Measurements from ENCODE around the gene RABEPK. TPM values are rescaled to one million over a fixed set of nuclear protein-coding genes. Genes with fewer than 3 reads are reported as not detected.
"Not testable (repeated sequence)": the region's sequence is repeated elsewhere in the genome, so short reads cannot be mapped to it uniquely, and the experiment has no call there.

Gene RABEPK
- total and polyA plus RNA-seq, 7 experiments from 2014 or later: 10.7 to 52.5 (median 17.5) TPM

GRCh38 chr9:125177888-125178287 is 22.5 kb upstream of the RABEPK start:
- Mint-ChIP-seq H3K4me3 (peak overlapping the region in 1 of 10 donors; percentile 24), H3K4me1 (peaks cover 40 to 82% (median 75%) of the 10 kb centered on the region in 7 donors), H3K27ac (peak overlapping the region in 7 of 9 donors; percentile 2 to 61 (median 40)), H3K27me3 (no peaks in the 10 kb centered on the region), H3K36me3 (peaks cover 0 to 39% (median 38%) of the 10 kb centered on the region in 5 donors), H3K9me3 (peaks cover 0 to 5% (median 0%) of the 10 kb centered on the region in 11 donors)
- ChIA-PET POLR2A (no interaction called here), CTCF (no interaction called here)
- H3K36me3 ChIP-seq (ENCODE audit: control insufficient read depth in 2 of 3, insufficient read depth in 3 of 3, low read length in 3 of 3): peaks cover 0 to 3% (median 0%) of the 10 kb centered on the region in 3 experiments
- ATAC-seq: no peak
- no peak overlapping the region for H3K4me3 ChIP-seq (ENCODE audit: low read length)
- intact Hi-C loops (cut with micrococcal nuclease): no loop called here
- H3K27me3 ChIP-seq (ENCODE audit: control insufficient read depth in 2 of 2, insufficient read depth in 2 of 2, low read length in 2 of 2): no peaks in the 10 kb centered on the region
- no peaks in the 10 kb centered on the region for H3K9me3 ChIP-seq (ENCODE audit: control insufficient read depth in 2 of 3, low read length in 3 of 3)
- H3K4me1 ChIP-seq (ENCODE audit: control insufficient read depth in 2 of 2, insufficient read depth in 2 of 2, low read length in 2 of 2): peaks cover 0 to 5% of the 10 kb centered on the region in 2 donors
- no peak overlapping the region for H3K27ac ChIP-seq (ENCODE audit: low read depth, low read length)
- no peak for DNase-seq

- H3K9me3 ChIP-seq (ENCODE audit: control insufficient read depth in 2 of 3, low read length in 3 of 3); ATAC-seq; DNase-seq; H3K4me1 ChIP-seq (ENCODE audit: control insufficient read depth in 2 of 2, insufficient read depth in 2 of 2, low read length in 2 of 2); H3K27ac ChIP-seq (ENCODE audit: low read depth, low read length); H3K27me3 ChIP-seq (ENCODE audit: control insufficient read depth in 2 of 2, insufficient read depth in 2 of 2, low read length in 2 of 2); intact Hi-C loops (cut with micrococcal nuclease); H3K27me3 Mint-ChIP-seq; H3K36me3 ChIP-seq (ENCODE audit: control insufficient read depth in 2 of 3, insufficient read depth in 3 of 3, low read length in 3 of 3); H3K4me3 ChIP-seq (ENCODE audit: low read length); POLR2A ChIA-PET; H3K9me3 Mint-ChIP-seq: not testable (repeated sequence)
- Mint-ChIP-seq H3K36me3 (peaks cover 0 to 48% (median 43%) of the 10 kb centered on the region in 5 donors), H3K4me3 (peak overlapping the region in 2 of 10 donors; percentile 1 to 41), H3K4me1 (peaks cover 43 to 86% (median 78%) of the 10 kb centered on the region in 7 donors), H3K27ac (peak overlapping the region in 4 of 9 donors; percentile 5 to 71 (median 40))
- CTCF ChIA-PET: interaction anchor here (1.1 kb wide), 1 partner anchor 11 kb away, joined by 3 read pairs; no protein-coding TSS in a partner anchor
These were observed 20.6 kb upstream of the RABEPK start for GRCh38 chr9:125179776-125180175.

- ChIA-PET CTCF (no interaction called here), POLR2A (interaction anchor here (0.7 kb wide), 1 partner anchor 18 kb away, joined by 3 read pairs; no protein-coding TSS in a partner anchor)
- peak overlapping the region in 2 of 10 donors; percentile 6 to 11 for H3K4me3 Mint-ChIP-seq
- peaks cover 45 to 92% (median 83%) of the 10 kb centered on the region in 7 donors for H3K4me1 Mint-ChIP-seq
- H3K27me3 Mint-ChIP-seq: no peaks in the 10 kb centered on the region
- peaks cover 0 to 5% (median 0%) of the 10 kb centered on the region in 11 donors for H3K9me3 Mint-ChIP-seq
- intact Hi-C loops (cut with micrococcal nuclease): no loop called here
- Histone ChIP-seq H3K9me3 (ENCODE audit: control insufficient read depth in 2 of 3, low read length in 3 of 3) (no peaks in the 10 kb centered on the region), H3K27ac (ENCODE audit: low read depth, low read length) (no peak overlapping the region), H3K4me1 (ENCODE audit: control insufficient read depth in 2 of 2, insufficient read depth in 2 of 2, low read length in 2 of 2) (peaks cover 0 to 4% of the 10 kb centered on the region in 2 donors), H3K4me3 (ENCODE audit: low read length) (no peak overlapping the region), H3K27me3 (ENCODE audit: control insufficient read depth in 2 of 2, insufficient read depth in 2 of 2, low read length in 2 of 2) (no peaks in the 10 kb centered on the region), H3K36me3 (ENCODE audit: control insufficient read depth in 2 of 3, insufficient read depth in 3 of 3, low read length in 3 of 3) (no peaks in the 10 kb centered on the region)
- DNase-seq: no peak
- no peak for ATAC-seq
- H3K27ac Mint-ChIP-seq: peak overlapping the region in 6 of 9 donors; percentile 1 to 63 (median 30)
- H3K36me3 Mint-ChIP-seq: peaks cover 0 to 47% (median 42%) of the 10 kb centered on the region in 5 donors
These were observed 19.5 kb upstream of the RABEPK start for GRCh38 chr9:125180876-125181275.

- H3K9me3 ChIP-seq (ENCODE audit: control insufficient read depth in 2 of 3, low read length in 3 of 3); ATAC-seq; H3K27me3 Mint-ChIP-seq; CTCF ChIA-PET; intact Hi-C loops (cut with micrococcal nuclease); H3K27me3 ChIP-seq (ENCODE audit: control insufficient read depth in 2 of 2, insufficient read depth in 2 of 2, low read length in 2 of 2); H3K4me3 ChIP-seq (ENCODE audit: low read length); H3K9me3 Mint-ChIP-seq; H3K27ac ChIP-seq (ENCODE audit: low read depth, low read length); H3K4me1 ChIP-seq (ENCODE audit: control insufficient read depth in 2 of 2, insufficient read depth in 2 of 2, low read length in 2 of 2); DNase-seq; H3K36me3 ChIP-seq (ENCODE audit: control insufficient read depth in 2 of 3, insufficient read depth in 3 of 3, low read length in 3 of 3): not testable (repeated sequence)
- Mint-ChIP-seq H3K4me1 (peaks cover 38 to 86% (median 79%) of the 10 kb centered on the region in 7 donors), H3K27ac (peak overlapping the region in 8 of 9 donors; percentile 1 to 77 (median 66)), H3K36me3 (peaks cover 0 to 43% (median 40%) of the 10 kb centered on the region in 5 donors), H3K4me3 (peak overlapping the region in 3 of 10 donors; percentile 14 to 35 (median 21))
- POLR2A ChIA-PET: interaction anchor here (1.0 to 1.1 kb wide), 3 partner anchors 10 to 18 kb away, joined by 3 to 5 read pairs (median 4); no protein-coding TSS in a partner anchor
These were observed 18.6 kb upstream of the RABEPK start for GRCh38 chr9:125181756-125182155.

- intact Hi-C loops (cut with micrococcal nuclease): no loop called here
- H3K27ac Mint-ChIP-seq: peak overlapping the region in 6 of 9 donors; percentile 1 to 71 (median 46)
- peak overlapping the region in 5 of 10 donors; percentile 1 to 32 (median 1) for H3K4me3 Mint-ChIP-seq
These were observed 17.3 kb upstream of the RABEPK start for GRCh38 chr9:125183054-125183453.

GRCh38 chr9:125183561-125183960 is 16.8 kb upstream of the RABEPK start:
- no peak for ATAC-seq
- peaks cover 49 to 88% (median 76%) of the 10 kb centered on the region in 7 donors for H3K4me1 Mint-ChIP-seq
- ChIA-PET POLR2A (no interaction called here), CTCF (no interaction called here)
- peaks cover 0 to 5% (median 0%) of the 10 kb centered on the region in 11 donors for H3K9me3 Mint-ChIP-seq
- H3K36me3 Mint-ChIP-seq: peaks cover 0 to 38% (median 30%) of the 10 kb centered on the region in 5 donors
- Histone ChIP-seq H3K4me1 (ENCODE audit: control insufficient read depth in 2 of 2, insufficient read depth in 2 of 2, low read length in 2 of 2) (peaks cover 8 to 15% of the 10 kb centered on the region in 2 donors), H3K36me3 (ENCODE audit: control insufficient read depth in 2 of 3, insufficient read depth in 3 of 3, low read length in 3 of 3) (no peaks in the 10 kb centered on the region), H3K27ac (ENCODE audit: low read depth, low read length) (no peak overlapping the region), H3K4me3 (ENCODE audit: low read length) (no peak overlapping the region), H3K27me3 (ENCODE audit: control insufficient read depth in 2 of 2, insufficient read depth in 2 of 2, low read length in 2 of 2) (no peaks in the 10 kb centered on the region), H3K9me3 (ENCODE audit: control insufficient read depth in 2 of 3, low read length in 3 of 3) (no peaks in the 10 kb centered on the region)
- H3K27me3 Mint-ChIP-seq: no peaks in the 10 kb centered on the region
- H3K27ac Mint-ChIP-seq: peak overlapping the region in 8 of 9 donors; percentile 12 to 71 (median 46)
- no peak for DNase-seq
- H3K4me3 Mint-ChIP-seq: peak overlapping the region in 7 of 10 donors; percentile 1 to 32 (median 5)
- intact Hi-C loops (cut with micrococcal nuclease): no loop called here

More at GRCh38 chr9:125183054-125183453, 17.3 kb upstream of the RABEPK start:
- Mint-ChIP-seq H3K36me3 (peaks cover 0 to 43% (median 35%) of the 10 kb centered on the region in 5 donors), H3K9me3 (peaks cover 0 to 5% (median 0%) of the 10 kb centered on the region in 11 donors), H3K4me1 (peaks cover 48 to 88% (median 77%) of the 10 kb centered on the region in 7 donors), H3K27me3 (no peaks in the 10 kb centered on the region)
- peaks cover 8 to 10% of the 10 kb centered on the region in 2 donors for H3K4me1 ChIP-seq (ENCODE audit: control insufficient read depth in 2 of 2, insufficient read depth in 2 of 2, low read length in 2 of 2)
- no peak for ATAC-seq
- no peak for DNase-seq
- POLR2A ChIA-PET: interaction anchor here (0.6 to 1.0 kb wide), 2 partner anchors 16 to 28 kb away, joined by 3 read pairs; no protein-coding TSS in a partner anchor
- no peaks in the 10 kb centered on the region for H3K9me3 ChIP-seq (ENCODE audit: control insufficient read depth in 2 of 3, low read length in 3 of 3)
- no peaks in the 10 kb centered on the region for H3K36me3 ChIP-seq (ENCODE audit: control insufficient read depth in 2 of 3, insufficient read depth in 3 of 3, low read length in 3 of 3)
- CTCF ChIA-PET: no interaction called here
- H3K27me3 ChIP-seq (ENCODE audit: control insufficient read depth in 2 of 2, insufficient read depth in 2 of 2, low read length in 2 of 2): no peaks in the 10 kb centered on the region
- no peak overlapping the region for H3K27ac ChIP-seq (ENCODE audit: low read depth, low read length)
- no peak overlapping the region for H3K4me3 ChIP-seq (ENCODE audit: low read length)

All from naive thymus-derived CD4-positive, alpha-beta T cell (primary cell).